Measurements from ENCODE around the gene PRR14L. TPM values are rescaled to one million over a fixed set of nuclear protein-coding genes. Genes with fewer than 3 reads are reported as not detected.
A peak's percentile ranks its signal among the peaks of the same experiment; 100 is the strongest.
"Not testable (repeated sequence)": the region's sequence is repeated elsewhere in the genome, so short reads cannot be mapped to it uniquely, and the experiment has no call there.

Gene PRR14L
- 51.9 TPM for total RNA-seq

- peak; percentile 98 for DNase-seq (ENCODE audit: low spot score)
Measured at GRCh38 chr22:31749636-31750364, at the start of gene PRR14L. TSS of gene PRR14L (minus strand) at chr22:31750132. CDS start at chr22:31738860, 11,272 bp downstream.

DNA sequence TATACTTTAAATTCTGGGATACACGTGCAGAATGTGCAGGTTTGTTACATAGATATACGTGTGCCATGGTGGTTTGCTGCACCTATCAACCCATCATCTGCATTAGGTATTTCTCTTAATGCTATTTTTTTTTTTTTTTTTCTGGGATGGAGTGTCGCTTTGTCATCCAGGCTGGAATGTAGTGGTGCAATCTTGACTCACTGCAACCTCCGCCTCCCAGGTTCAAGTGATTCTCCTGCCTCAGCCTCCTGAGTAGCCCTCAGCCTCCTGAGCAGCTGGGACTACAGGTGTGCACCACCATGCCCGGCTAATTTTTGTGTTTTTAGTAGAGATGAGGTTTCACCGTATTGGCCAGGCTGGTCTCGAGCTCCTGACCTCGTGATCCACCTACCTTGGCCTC lies 49.4 kb upstream of the PRR14L start:
- not testable (repeated sequence) for DNase-seq (ENCODE audit: low spot score)

DNA sequence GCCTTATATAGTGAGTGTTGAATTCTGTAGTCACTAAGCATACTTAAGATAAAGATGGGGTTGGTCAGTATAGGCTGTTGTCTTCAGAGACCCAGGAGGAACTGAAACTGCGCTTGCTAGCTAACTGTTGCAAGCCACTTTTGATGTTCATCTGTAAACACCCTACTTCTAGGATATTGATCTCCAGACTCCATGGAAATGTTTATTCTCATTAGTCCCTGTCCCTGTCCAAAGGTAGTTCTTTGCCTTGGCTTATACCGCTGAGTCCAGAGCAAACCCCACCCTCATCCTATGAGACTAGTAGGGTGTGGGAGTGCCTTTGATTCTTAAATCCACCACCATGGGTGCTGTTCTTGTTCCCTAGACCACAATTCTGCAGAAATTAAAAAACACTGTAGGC lies 40.3 kb upstream of the PRR14L start:
- DNase-seq (ENCODE audit: low spot score) = no peak

- DNase-seq (ENCODE audit: low spot score) = no peak
Measured at GRCh38 chr22:31789803-31790202, 39.9 kb upstream of the PRR14L start.

DNA sequence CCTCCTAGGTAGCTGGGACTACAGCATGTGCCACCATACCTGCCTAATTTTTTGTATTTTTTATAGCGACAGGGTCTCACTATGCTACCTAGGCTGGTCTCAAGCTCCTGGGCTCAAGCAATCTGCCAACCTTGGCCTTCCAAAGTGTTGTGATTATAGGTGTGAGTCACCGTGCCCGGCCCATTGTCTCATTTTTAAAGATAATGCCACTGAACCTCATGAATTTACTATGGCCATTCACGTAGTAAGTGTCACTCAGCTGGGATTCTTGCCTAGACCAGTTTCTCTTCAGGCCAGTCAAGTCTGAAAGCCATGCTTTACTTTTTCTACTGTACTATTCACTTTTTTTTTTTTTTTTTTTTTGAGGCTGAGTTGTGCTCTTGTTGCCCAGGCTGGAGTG lies 26.3 kb upstream of the PRR14L start:
- no peak for DNase-seq (ENCODE audit: low spot score)

DNA sequence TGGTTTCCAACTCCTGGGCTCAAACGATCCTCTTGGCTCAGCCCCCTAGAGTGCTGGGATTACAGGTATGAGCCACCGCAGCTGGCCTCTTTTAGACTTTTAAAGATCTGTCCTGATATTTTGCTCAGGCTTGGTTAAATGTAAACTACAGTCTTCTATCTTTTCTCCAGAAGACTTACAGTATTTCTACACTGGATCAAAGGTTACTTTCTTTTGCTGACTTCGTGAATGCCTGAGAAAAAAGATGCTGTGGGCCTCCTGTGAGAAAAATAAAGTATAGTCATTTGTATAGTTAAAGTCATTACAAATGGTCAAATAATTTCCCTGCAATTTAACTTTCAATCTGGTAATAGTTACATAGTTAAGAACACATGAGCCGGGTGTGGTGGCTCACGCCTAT lies 23.5 kb upstream of the PRR14L start:
- DNase-seq (ENCODE audit: low spot score) = no peak

GRCh38 chr22:31768422-31769059 lies 18.6 kb upstream of the PRR14L start:
- no peak for DNase-seq (ENCODE audit: low spot score)

GRCh38 chr22:31764785-31765184 lies 14.9 kb upstream of the PRR14L start:
- DNase-seq (ENCODE audit: low spot score) = no peak

DNA sequence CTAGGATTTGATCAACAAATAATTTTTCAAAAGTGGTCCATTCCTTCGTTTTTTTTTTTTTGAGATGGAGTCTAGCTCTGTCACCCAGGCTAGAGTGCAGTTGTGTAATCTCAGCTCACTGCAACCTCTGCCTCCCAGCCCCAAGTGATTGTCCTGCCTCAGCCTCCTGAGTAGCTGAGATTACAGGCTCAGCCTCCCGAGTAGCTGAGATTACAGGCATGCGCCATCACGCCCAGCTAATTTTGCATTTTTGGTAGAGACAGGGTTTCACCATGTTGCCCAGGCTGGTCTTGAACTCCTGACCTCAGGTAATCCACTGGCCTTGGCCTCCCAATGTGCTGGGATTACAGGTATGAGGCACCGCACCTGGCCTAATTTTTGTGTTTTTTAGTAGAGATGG lies 8.9 kb upstream of the PRR14L start:
- not testable (repeated sequence) for DNase-seq (ENCODE audit: low spot score)

- DNase-seq (ENCODE audit: low spot score) = no peak
Measured at GRCh38 chr22:31757265-31757664, 7.3 kb upstream of the PRR14L start.

GRCh38 chr22:31754813-31755212 lies 4.9 kb upstream of the PRR14L start:
- DNase-seq (ENCODE audit: low spot score) = no peak

DNA sequence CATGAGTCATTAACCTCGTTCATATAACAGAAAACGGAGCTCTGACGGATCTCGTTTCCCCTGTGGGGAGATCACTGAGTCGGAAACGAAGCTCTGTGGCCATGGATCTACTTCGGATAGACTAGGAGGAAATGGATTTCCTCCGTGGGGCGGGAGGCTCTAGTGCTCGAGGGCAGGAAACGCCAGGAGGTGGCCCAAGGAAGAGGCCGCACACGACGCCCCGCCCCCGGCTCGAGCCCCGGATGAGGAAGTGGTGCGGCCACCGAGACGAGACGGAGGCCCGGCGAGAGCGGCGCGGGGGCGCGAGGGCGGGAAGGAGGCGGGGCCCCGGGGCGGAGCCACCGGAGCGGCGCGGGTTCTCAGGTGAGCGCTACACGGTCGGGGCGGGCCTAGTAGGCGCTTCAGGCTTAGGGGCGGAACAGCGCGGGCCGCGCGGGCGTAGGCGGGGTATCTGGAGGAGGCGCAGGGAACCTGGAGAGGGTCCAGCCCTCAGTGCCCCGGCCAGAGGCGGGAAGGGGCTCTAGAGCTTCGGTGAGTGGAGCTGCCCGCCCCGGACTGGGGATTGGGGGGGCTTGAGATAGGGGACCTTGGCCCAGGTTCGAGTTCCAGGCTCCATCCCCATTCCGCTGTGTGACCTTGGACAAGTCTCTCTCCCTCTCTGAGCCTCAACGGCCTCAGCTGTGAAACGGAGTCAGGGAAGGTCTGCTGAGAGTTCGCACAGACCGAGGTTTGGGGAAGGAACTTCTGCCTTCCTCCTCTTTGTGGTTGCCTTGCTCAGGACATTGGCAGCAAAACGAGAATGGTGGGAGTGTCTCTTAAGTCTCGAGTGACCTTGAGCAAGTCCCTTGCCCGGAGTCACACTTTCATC lies 3.9 kb upstream of the PRR14L start, which contains the start of gene DEPDC5:
Gene DEPDC5 (plus strand): TSS at position 386 of the 868 bp plus-strand sequence. CDS start 903 bp downstream, outside the sequence.
- DNase-seq (ENCODE audit: low spot score) = peak; percentile 97

- DNase-seq (ENCODE audit: low spot score) = peak; percentile 13
Measured at GRCh38 chr22:31753005-31753633, 3.2 kb upstream of the PRR14L start.

- DNase-seq (ENCODE audit: low spot score) = no peak
Measured at GRCh38 chr22:31752096-31752847, 2.3 kb upstream of the PRR14L start.

GRCh38 chr22:31750365-31751284 lies 693 bp upstream of the PRR14L start:
- no peak for DNase-seq (ENCODE audit: low spot score)

GRCh38 chr22:31748490-31748889 lies 1.4 kb downstream of the PRR14L start:
- DNase-seq (ENCODE audit: low spot score) = no peak

GRCh38 chr22:31747441-31747840 lies 2.5 kb downstream of the PRR14L start:
- no peak for DNase-seq (ENCODE audit: low spot score)

DNA sequence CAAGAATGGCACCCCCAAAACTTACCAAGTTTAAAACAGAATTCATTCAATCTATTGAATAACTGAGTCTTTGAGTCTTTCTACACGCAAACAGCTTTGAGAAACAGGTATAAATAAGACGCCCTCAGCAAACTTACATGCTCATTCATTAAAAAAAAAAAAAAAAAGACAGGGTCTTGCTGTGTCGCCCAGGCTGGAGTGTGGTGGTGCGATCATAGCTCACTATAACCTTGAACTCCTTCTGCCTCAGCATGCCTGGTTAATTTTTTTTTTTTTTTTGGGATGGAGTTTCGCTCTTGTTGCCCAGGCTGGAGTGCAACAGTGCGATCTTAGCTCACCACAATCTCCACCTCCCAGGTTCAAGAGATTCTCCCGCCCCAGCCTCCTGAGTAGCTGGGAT lies 6.1 kb downstream of the PRR14L start:
- DNase-seq (ENCODE audit: low spot score) = no peak

DNA sequence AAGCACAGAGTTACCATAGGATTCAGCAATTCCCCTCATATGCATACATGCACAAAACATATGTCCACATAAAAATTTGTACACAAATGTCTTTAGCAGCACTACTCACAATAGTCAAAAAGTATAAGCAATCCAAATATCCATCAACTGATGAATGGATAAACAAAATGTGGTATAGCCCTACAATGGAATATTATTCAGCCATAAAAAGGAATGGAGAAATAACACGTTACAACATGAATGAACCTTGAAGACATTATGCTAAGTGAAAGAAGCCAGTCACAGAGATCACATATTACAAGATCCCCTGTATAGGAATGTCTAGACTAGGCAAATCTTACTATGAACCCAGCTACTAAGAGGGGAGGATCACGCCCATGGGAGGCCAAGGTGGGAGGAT lies 7.2 kb downstream of the PRR14L start:
- DNase-seq (ENCODE audit: low spot score) = no peak

- DNase-seq (ENCODE audit: low spot score) = no peak
Measured at GRCh38 chr22:31742115-31742514, 7.8 kb downstream of the PRR14L start.
